HepG2 (cell line): Measurements from ENCODE around the gene P4HB. TPM values are rescaled to one million over a fixed set of nuclear protein-coding genes. Genes with fewer than 3 reads are reported as not detected.

Experiments
- ASH2L ChIP-seq: fragments of 300-600, 200-600 bp; sonication (generic); IDR thresholded peaks from 2 replicates; pipeline ENCODE4 v1.7.0; 2017; ENCODE audit warnings: low read depth, mild to moderate bottlenecking, moderate library complexity, mixed read lengths, low read length; ENCODE audit not compliant: insufficient read length
- HOMEZ ChIP-seq: IDR thresholded peaks from 2 replicates; pipeline ENCODE4 v1.6.1; 2016; ENCODE audit warnings: low read depth
- MTA1 ChIP-seq: sonication (generic); formaldehyde crosslinking; IDR thresholded peaks from 2 replicates; pipeline ENCODE4 v1.4.0; 2020; ENCODE audit warnings: missing genetic modification reagents, mild to moderate bottlenecking, borderline replicate concordance
- NFKB2 ChIP-seq: sonication (generic); formaldehyde crosslinking; IDR thresholded peaks from 2 replicates; pipeline ENCODE4 v1.4.0; 2020; ENCODE audit warnings: missing genetic modification reagents, borderline replicate concordance
- PCBP2 ChIP-seq: fragments of 200-400 bp; formaldehyde crosslinking; optimal IDR thresholded peaks from 2 replicates; pipeline ENCODE3; 2018; ENCODE audit warnings: low read length, low read depth; ENCODE audit not compliant: poor library complexity, severe bottlenecking
- RFXAP ChIP-seq: sonication (generic); formaldehyde crosslinking; IDR thresholded peaks from 2 replicates; pipeline ENCODE4 v1.4.0; 2020; ENCODE audit warnings: missing genetic modification reagents, borderline replicate concordance
- SPEN ChIP-seq: sonication (generic); formaldehyde crosslinking; IDR thresholded peaks from 2 replicates; pipeline ENCODE4 v1.5.1; 2020; ENCODE audit warnings: low read depth, mild to moderate bottlenecking, missing genetic modification reagents
- TRIM22 ChIP-seq: fragments of 450-650 bp; IDR thresholded peaks from 2 replicates; pipeline ENCODE4 v1.6.1; 2017
- XRCC5 ChIP-seq: fragments of 200-400 bp; formaldehyde crosslinking; optimal IDR thresholded peaks from 2 replicates; pipeline ENCODE3; 2017; ENCODE audit warnings: mild to moderate bottlenecking, low read length
- ZNF260 ChIP-seq: sonication (generic); formaldehyde crosslinking; IDR thresholded peaks from 2 replicates; pipeline ENCODE4 v1.4.0; 2020; ENCODE audit warnings: missing genetic modification reagents, low read depth, mild to moderate bottlenecking, borderline replicate concordance
- ZNF263 ChIP-seq: sonication (generic); formaldehyde crosslinking; IDR thresholded peaks from 2 replicates; pipeline ENCODE4 v1.4.0; 2020; ENCODE audit warnings: missing genetic modification reagents
- ZNF274 ChIP-seq: sonication (generic); formaldehyde crosslinking; IDR thresholded peaks from 2 replicates; pipeline ENCODE4 v1.5.1; 2020; ENCODE audit warnings: mild to moderate bottlenecking, missing genetic modification reagents
- ZNF276 ChIP-seq: sonication (generic); formaldehyde crosslinking; IDR thresholded peaks from 2 replicates; pipeline ENCODE4 v1.4.0; 2020; ENCODE audit warnings: mild to moderate bottlenecking, low read depth, missing genetic modification reagents
- ZNF296 ChIP-seq: sonication (generic); formaldehyde crosslinking; conservative IDR thresholded peaks from 2 replicates; pipeline ENCODE4 v1.5.0; 2020; ENCODE audit warnings: mild to moderate bottlenecking, missing genetic modification reagents
- ZNF33A ChIP-seq: sonication (generic); formaldehyde crosslinking; IDR thresholded peaks from 2 replicates; pipeline ENCODE4 v1.5.1; 2020; ENCODE audit warnings: missing genetic modification reagents, mild to moderate bottlenecking, moderate library complexity, borderline replicate concordance
- ZNF44 ChIP-seq: sonication (generic); formaldehyde crosslinking; IDR thresholded peaks from 2 replicates; pipeline ENCODE4 v1.5.1; 2020; ENCODE audit warnings: mild to moderate bottlenecking, missing genetic modification reagents
- ZNF567 ChIP-seq: sonication (generic); formaldehyde crosslinking; IDR thresholded peaks from 2 replicates; pipeline ENCODE4 v1.8.1; 2023; ENCODE audit warnings: mild to moderate bottlenecking, missing genetic modification reagents, borderline replicate concordance
- ZNF570 ChIP-seq: sonication (generic); formaldehyde crosslinking; IDR thresholded peaks from 2 replicates; pipeline ENCODE4 v1.4.0; 2020; ENCODE audit warnings: mild to moderate bottlenecking, missing genetic modification reagents, borderline replicate concordance
- ZNF674 ChIP-seq: sonication (generic); formaldehyde crosslinking; IDR thresholded peaks from 2 replicates; pipeline ENCODE4 v1.5.0; 2020; ENCODE audit warnings: low read depth, mild to moderate bottlenecking, missing genetic modification reagents
- polyA plus RNA-seq, 8 experiments: library from polyadenylated mRNA; depleted of rRNA in 3 of 8; stranded (reverse) in 7 of 8; unstranded in 1 of 8; fragments of >200 nt; fragmentation: Illumina TruSeq in 4 of 8; extraction: Trizol in 4 of 8; gene quantifications; 2 replicates each; pipeline versions ENCODE4 v1.2.1 to v1.2.3, GENCODE V29; 2011 to 2016; ENCODE audit warnings: low read depth in 4 of 8, missing spikeins in 1 of 8, mixed read lengths in 1 of 8; ENCODE audit not compliant: insufficient read depth in 1 of 8
- total RNA-seq, 5 experiments: library from RNA; depleted of rRNA; stranded (reverse); fragments of >200 nt; fragmentation: Illumina TruSeq; extraction: Trizol; gene quantifications; 2 replicates each; pipeline ENCODE4 v1.2.3, GENCODE V29; 2016; ENCODE audit warnings: low read depth in 1 of 5
- TF ChIP-seq, protein P1 (sequence below): sonication (generic); formaldehyde crosslinking; IDR thresholded peaks from 2 replicates; pipeline ENCODE4 v1.4.0; 2020; ENCODE audit warnings: mild to moderate bottlenecking, missing genetic modification reagents
- TF ChIP-seq, protein P2 (sequence below): sonication (generic); formaldehyde crosslinking; IDR thresholded peaks from 2 replicates; pipeline ENCODE4 v1.8.1; 2023; ENCODE audit warnings: mild to moderate bottlenecking, missing genetic modification reagents

The P4HB gene
- total and polyA plus RNA-seq, 2 of the 13 experiments (the other 11 are each of a cell fraction or from before 2014, with no cell fraction given), result 185 to 782 TPM

DNA sequence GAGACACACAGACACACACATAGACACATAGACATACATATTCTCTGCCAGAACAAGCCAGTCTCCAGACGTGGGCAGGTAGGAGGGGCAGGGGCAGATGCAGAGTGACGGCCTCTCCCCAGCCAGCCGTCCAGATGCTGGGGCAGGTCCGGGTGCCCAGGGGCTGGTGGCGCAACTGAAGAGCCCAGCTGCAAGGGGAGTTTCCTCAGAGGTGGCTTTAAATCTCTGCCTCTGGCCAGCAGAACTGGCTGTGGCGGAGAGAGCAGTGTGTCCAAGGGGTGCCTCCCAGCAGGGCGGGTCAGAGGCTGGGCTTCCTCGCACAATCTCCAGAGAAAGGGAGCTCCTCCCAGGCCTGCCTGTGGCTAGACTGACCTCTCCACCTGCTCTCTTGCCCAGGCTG is 65.8 kb downstream of the P4HB start (continued):
- TF ChIP-seq ZNF567 (CRISPR knock-in tag), result 0 out of 2 replicates have a peak, but pooled peaks have one; percentile 69
- TF ChIP-seq TRIM22, result no peak
- peak; percentile 48; the same call in 1 of the 2 replicates for TF ChIP-seq NFKB2
- 0 out of 2 replicates have a peak, but pooled peaks have one; percentile 25 for TF ChIP-seq RFXAP
- TF ChIP-seq HOMEZ (CRISPR knock-in tag), result no peak
- 0 out of 2 replicates have a peak, but pooled peaks have one; percentile 42 for TF ChIP-seq ZNF274 (CRISPR knock-in tag)
- peak; percentile 30; the same call in 1 of the 2 replicates for TF ChIP-seq MTA1 (CRISPR knock-in tag)
- no peak for TF ChIP-seq PCBP2
- TF ChIP-seq ZNF570 (CRISPR knock-in tag), result no peak
- no peak for TF ChIP-seq ZNF33A (CRISPR knock-in tag)
- TF ChIP-seq ZNF296 (CRISPR knock-in tag), result no peak
- TF ChIP-seq XRCC5, result peak; percentile 38
- TF ChIP-seq ZNF276 (CRISPR knock-in tag), result 0 out of 2 replicates have a peak, but pooled peaks have one; percentile 21
- TF ChIP-seq ZNF44 (CRISPR knock-in tag), result no peak
- no peak for TF ChIP-seq ZNF674
- TF ChIP-seq, protein P1, sequence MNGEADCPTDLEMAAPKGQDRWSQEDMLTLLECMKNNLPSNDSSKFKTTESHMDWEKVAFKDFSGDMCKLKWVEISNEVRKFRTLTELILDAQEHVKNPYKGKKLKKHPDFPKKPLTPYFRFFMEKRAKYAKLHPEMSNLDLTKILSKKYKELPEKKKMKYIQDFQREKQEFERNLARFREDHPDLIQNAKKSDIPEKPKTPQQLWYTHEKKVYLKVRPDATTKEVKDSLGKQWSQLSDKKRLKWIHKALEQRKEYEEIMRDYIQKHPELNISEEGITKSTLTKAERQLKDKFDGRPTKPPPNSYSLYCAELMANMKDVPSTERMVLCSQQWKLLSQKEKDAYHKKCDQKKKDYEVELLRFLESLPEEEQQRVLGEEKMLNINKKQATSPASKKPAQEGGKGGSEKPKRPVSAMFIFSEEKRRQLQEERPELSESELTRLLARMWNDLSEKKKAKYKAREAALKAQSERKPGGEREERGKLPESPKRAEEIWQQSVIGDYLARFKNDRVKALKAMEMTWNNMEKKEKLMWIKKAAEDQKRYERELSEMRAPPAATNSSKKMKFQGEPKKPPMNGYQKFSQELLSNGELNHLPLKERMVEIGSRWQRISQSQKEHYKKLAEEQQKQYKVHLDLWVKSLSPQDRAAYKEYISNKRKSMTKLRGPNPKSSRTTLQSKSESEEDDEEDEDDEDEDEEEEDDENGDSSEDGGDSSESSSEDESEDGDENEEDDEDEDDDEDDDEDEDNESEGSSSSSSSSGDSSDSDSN (CRISPR knock-in tag), result peak; percentile 60
- TF ChIP-seq ZNF263 (CRISPR knock-in tag), result peak; percentile 77; the same call in 1 of the 2 replicates
- 0 out of 2 replicates have a peak, but pooled peaks have one; percentile 57 for TF ChIP-seq ZNF260
- TF ChIP-seq SPEN (CRISPR knock-in tag), result 0 out of 2 replicates have a peak, but pooled peaks have one; percentile 18
- TF ChIP-seq, protein P2, sequence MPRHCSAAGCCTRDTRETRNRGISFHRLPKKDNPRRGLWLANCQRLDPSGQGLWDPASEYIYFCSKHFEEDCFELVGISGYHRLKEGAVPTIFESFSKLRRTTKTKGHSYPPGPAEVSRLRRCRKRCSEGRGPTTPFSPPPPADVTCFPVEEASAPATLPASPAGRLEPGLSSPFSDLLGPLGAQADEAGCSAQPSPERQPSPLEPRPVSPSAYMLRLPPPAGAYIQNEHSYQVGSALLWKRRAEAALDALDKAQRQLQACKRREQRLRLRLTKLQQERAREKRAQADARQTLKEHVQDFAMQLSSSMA, result no peak
- no peak for TF ChIP-seq ASH2L
